K562 (cell line): ENCODE results near the gene GFI1B.

Experiments
- CTCF ChIP-seq, 3 experiments: IDR thresholded peaks in 2 of 3; conservative IDR thresholded peaks in 1 of 3; 2 replicates each; pipeline ENCODE4 v1.5.1; 2011 to 2012; ENCODE audit warnings: low read length in 3 of 3, mild to moderate bottlenecking in 3 of 3, control low read depth in 2 of 3, improper control_type of control experiment in 1 of 3, inconsistent platforms in 1 of 3, low read depth in 1 of 3, mixed read lengths in 1 of 3, moderate library complexity in 1 of 3; ENCODE audit not compliant: insufficient read depth in 2 of 3
- DPF2 ChIP-seq: fragments of 450-650 bp; IDR thresholded peaks from 2 replicates; pipeline ENCODE4 v1.6.1; 2016
- EHMT2 ChIP-seq: fragments of 450-650 bp; IDR thresholded peaks from 2 replicates; pipeline ENCODE4 v1.6.1; 2018; ENCODE audit warnings: antibody characterized with exemption
- EP300 ChIP-seq: IDR thresholded peaks from 2 replicates; pipeline ENCODE4 v1.6.1; 2012; ENCODE audit warnings: low read length, improper control_type of control experiment
- FOXM1 ChIP-seq, 2 experiments: fragments of 450-650 bp in 1 of 2; sonication (generic) in 1 of 2; formaldehyde crosslinking in 1 of 2; IDR thresholded peaks; 2 replicates each; pipeline versions ENCODE4 v1.6.1 to v1.9.0; 2017 to 2022; ENCODE audit warnings: low read depth in 2 of 2, mild to moderate bottlenecking in 2 of 2, missing genetic modification reagents in 1 of 2, moderate library complexity in 1 of 2

DNA sequence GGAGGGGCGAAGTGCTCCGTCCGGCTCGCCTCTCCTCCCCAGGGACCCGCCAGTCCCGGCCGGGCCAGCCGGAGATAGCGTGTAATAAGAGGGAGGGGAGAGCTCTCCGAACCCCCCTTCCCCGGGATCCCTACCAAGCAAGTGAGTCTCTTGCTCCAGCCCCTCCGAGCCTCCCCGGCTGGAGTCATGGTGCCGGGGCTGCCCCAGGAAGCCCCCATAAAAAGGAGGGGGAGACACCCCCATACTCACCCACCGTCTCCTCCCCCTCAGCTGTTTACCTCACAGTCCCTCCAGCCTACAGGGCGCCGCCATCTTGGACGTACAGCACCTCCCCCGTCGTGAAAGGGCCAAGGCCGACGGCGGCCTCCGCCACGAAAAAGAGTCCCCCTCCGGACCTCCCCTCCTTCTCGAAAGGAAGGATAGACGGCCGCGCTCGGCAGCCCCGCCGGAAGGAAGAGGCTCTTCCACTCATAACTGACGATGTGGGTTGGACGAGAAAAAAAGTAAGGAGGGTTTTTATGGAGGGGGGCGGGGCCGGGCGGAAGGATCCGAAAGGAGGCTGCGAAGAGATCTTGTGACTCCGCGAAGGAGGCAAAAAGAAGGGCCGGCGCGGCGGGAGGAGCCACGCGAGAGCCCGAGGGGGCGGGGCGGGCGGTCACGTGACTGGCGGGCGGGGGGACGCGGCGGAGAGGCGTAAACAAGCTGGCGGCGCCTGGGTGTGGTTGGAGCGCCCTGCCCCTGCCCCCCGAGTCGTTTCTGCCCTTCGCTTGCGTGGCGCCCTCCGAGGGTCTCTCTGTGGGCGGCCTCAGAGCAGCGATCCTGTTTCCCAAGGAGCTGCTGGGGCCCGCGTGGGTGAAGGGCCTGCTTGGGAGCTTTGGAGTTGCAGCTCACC lies 34.0 kb upstream of the GFI1B start, which contains the start of gene TSC1:
- TF ChIP-seq EHMT2 (peak; percentile 11; the same call in 1 of the 2 replicates), CTCF (IDR thresholded peaks at IDR 0.05 in 2 of 3, conservative IDR thresholded peaks at IDR 0.05 in 1 of 3; ENCODE audit: insufficient read depth in 2 of 3, low read depth in 1 of 3, low read length in 3 of 3) (peak in 1 of 3 experiments; percentile 4; a peak in 1 of 6 replicates), EP300 (peak; percentile 34; the same call in 1 of the 2 replicates), DPF2 (peak; percentile 75), FOXM1 (IDR thresholded peaks at IDR 0.05; ENCODE audit: low read depth) (peak; percentile 66; the same call in 1 of the 2 replicates), FOXM1 (CRISPR knock-in tag; IDR thresholded peaks at IDR 0.05; ENCODE audit: low read depth) (no peak)
